HG02798 (cell line): ENCODE results near the gene KLHL5.
A peak's percentile ranks its signal among the peaks of the same experiment; 100 is the strongest.

ENCODE experiments used
- ATAC-seq: cut with Tn5 transposase; IDR thresholded peaks from one replicate; pipeline ENCODE4 v1.9.1; 2021; ENCODE audit warnings: mild to moderate bottlenecking; ENCODE audit not compliant: unreplicated experiment, poor library complexity

Gene KLHL5

DNA sequence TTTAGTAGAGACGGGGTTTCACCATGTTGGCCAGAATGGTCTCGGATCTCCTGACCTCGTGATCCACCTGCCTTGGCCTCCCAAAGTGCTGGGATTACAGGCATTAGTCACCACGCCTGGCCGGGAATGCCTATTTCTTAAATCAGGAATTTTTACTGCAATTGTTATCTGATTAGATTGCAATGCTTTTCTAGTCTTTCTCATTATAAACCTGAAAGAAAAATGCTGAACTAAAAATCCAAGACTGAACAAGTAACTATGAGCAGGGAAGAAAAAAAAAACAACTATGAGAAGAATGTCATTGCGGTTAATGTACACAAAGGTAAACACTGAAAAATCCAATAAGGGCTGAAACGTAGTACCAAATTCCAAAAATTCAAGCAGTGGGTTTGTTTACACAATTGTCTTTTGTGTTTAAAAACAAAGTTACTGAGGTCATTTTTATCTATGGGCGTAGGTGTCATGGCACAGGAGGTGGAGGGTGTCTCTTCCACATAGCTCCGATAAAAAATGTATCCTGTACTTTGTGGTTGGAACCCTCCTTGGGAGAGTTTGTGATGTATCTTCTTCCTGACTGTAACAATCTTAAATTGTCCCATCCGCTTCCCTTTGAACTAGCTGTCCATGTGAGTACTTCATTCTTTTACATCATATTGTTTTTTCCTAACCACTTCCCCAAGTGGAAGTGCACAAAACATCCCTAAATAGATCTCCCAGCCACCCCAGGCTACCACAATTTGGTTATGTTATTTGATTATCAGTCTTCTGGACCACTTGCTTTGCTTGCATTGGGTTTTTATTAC, 18.8 kb upstream of the KLHL5 start:
- no peak for ATAC-seq

DNA sequence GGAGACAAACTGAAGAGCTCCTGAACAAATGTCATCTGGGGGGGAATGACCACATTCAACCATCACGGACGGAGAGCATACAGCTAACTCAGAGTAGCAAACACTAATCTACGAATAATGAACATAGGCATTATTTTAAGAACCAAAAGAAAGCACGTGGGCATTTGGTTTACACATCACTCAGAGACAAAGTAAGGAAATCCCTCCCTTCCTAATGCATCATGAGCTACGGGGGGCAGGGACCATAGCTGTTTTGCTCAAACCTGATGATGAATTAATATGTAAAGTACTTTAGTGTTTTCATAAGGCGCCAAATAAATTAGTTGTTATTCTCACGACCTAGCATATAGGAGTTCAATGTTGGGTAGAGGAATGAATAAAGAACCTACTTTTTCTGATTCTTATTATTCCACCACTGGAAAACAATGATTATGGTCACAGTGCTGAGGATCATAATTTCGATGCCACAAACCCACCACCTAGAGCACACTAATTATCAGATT, 18.1 kb upstream of the KLHL5 start:
- ATAC-seq: no peak

DNA sequence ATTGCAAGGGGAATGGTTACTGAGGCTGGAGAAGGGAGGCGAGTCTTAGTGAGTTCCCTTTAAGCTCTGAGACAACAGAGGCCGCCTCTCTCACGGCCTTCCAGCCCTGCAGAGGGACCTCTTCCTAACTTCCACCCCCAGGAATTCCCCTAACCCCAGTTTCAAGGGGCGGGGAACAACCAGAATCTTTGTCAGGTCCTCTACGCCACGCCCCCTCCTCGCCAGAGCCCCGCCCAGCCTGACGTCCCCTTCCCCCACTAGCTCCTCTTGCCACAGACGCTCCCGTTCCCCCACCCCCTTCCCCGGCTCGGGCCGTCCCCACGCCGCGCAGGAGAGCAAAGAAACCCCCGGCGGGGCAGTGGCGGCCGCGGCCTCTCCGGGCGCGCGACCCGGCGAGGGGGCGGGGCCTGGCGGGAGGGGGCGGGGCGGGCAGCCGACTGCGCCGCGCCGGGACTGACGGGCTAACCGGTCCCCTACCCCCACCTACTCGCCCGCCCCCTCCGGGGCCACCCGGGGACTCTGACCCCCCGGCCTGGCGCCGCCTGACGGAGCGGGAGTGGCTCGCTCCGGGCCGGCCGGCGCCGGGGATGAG, 17.6 kb upstream of the KLHL5 start:
- peak; percentile 83 for ATAC-seq

DNA sequence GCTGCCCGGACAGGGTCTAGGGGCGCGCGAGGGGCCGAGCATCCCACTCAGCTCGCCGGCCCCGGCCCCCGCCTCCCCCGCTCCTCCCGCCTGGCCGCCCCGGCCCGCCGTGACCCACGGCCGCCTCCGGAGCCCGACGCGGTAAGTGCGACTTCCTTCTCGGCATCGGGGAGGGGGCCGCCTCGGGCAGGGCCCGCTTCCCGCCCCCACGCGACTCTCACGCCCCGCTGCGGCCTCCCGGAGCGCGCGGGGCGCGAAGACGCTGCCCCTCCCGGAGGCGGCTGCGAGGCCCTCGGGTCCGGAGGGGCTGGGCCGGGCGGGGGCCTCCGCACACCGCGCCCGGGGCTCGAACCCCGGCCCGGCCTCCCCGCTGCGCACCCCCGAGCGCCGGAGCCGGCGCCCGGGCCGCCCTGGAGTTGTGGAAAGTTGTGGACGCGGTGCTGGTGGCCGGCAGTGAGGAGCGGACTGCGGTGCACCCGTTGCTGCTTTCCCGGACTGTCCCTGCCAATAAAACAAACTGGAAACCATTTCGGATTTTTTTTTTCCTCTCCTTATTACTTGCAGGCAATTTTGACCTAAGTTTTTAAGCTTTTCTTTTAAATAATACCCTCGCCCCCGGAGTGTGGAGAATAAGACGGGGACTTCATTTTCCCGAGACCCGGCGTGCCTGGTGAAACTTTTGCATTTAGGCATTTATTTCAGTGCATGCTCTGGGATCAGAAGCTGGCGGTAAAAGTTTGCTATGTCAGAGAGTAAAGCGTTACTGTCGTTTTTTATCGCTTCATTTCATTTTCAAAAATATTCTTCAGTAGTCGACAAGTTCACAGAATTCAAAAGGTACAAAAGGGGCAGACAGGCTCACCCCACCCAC, 16.8 kb upstream of the KLHL5 start:
- ATAC-seq: no peak

DNA sequence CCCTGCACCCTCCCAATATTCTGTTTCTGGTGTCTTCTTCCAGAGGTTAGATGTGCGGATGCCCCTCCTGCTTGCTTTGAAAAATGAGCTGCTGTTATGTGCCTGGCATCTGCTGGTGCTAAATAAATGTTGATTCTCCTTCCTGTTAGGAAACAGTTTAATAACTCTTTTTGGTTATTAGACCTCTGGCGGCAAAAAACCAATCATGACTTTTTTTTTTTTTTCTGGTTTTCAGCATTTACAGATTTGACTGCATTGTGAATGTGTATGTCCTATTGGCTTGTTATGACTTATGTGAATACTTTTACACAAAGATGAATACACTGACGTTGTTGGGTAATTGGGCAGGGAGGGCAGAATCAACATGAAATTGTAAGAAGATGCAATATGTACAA, 16.2 kb upstream of the KLHL5 start:
- no peak for ATAC-seq

DNA sequence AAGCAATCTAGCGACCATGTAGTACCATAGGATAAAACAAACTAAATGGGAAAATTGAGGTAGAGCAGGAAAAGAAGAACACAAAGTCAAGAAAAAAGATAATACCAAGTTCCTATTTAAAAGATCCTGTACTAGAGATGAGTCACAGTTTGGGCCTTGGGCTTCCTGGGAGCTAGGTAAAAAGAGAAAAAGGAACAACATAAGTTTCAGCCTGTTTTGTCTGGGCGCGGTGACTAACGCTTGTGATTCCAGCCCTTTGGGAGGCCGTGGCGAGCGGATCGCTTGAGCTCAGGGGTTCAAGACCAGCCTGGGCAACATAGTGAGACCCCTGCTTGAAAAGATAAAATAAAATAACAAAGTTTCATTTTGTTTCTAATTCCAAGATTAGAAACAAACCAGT, 15.8 kb upstream of the KLHL5 start:
- ATAC-seq: no peak

DNA sequence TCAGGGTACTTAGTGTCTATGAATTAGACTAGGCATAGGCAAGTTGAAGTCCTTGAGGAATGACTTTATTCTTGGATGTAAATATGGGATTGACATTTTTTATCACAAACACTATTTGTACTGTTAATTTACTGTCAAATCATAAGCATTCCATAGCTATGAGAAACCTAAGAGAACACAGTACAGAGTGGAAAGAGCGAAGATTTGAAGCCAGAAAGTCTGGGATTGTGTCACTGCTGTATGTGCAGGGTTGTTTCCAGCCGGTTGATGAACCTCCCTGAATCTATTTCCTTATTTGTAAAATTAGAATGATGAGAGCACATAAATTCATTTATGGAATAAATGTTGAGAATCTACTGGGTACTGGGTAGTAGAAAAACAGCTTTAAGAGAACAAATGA, 14.4 kb upstream of the KLHL5 start:
- ATAC-seq: no peak

DNA sequence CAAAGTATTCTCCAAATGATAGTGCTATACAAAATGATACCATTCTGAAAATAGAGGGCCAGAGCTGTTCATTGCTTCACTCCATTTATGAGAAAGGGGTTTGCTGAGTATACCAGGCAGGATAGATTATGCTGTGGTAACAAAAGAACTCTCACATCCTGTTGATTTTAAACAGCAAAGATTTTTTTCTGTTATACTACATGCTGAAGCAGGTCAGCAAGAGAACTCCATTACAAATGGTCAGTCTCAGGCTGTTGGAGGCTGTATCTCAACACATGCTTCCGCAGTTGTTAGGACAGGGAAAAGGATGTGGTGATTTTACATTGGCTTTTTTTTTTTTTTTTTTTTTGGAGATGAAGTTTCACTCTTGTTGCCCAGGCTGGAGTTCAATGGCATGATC, 13.7 kb upstream of the KLHL5 start:
- no peak for ATAC-seq

DNA sequence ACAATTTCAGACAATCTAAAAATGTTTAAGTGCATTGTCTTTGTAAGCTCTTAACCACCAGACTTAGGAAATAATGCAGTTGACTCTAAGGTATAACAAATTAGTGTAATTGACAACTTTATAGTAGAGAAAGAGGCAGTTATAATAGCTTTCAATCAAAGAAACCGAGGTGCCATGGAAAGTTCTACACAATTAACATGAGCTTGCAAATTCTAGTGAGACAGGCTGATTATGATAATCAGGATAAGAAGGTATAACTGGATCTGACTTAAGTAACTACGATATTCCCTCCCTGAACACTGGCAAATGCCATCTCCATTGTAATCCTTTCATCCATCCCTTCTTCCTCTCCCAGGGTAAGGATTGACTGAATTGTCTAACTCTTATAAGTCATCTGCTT, 11.4 kb upstream of the KLHL5 start:
- ATAC-seq: no peak

DNA sequence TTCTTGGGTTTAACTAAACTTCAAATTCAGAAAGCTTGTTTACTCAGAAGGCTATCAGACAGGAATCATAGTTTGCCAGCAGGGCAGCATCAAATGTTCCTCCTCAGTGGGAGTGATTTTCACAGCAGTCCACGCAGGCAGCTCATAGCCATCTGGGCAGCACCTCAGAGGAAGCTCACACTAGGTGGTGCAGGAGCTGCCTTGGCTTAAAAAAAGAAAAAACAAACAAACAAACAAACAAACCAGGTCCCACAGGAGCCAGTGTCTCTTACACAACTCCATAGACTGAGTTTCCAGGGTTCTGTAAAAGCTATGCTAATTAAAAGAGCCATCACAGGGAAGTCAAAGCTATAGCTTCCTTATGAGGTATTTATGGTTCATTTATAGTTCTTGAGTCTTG, 10.5 kb upstream of the KLHL5 start:
- ATAC-seq: no peak

DNA sequence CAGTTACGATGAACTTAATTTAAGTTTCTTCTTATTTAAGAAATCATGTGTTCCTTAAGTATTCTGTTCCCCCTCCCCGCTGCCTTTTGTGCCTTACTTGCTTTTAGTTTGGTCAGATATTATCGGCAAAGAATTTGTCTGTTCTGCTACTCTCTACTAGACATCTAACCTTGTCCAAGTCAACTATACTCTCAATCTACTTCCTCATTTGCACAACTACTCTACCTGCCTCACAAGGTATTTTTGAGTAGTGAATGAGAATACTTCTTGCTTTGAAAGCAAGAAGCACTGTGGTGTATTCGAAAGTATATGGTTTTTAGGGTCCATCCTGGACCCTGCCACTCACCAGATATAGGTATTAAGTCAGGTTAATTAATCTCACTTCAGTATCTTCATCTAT, 8.0 kb upstream of the KLHL5 start:
- no peak for ATAC-seq

DNA sequence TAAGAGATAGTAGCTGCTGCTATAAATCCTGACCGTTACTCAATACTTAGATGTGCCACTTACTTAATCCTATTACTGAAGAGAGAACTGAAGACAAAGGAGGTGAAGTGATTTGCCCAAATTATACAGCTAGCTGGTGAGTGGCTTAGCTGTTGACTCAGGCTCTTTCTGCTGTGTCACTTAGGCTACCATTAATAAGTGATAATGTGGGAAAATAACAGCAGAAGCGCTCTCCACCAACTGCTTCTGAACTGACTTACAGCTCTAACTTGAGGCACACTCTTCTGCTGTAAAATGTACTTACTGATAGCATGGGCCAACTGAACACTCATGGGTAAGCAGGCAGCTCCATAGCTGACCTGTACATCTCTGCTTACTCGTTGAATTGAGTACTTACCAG, 7.5 kb upstream of the KLHL5 start:
- ATAC-seq: no peak

DNA sequence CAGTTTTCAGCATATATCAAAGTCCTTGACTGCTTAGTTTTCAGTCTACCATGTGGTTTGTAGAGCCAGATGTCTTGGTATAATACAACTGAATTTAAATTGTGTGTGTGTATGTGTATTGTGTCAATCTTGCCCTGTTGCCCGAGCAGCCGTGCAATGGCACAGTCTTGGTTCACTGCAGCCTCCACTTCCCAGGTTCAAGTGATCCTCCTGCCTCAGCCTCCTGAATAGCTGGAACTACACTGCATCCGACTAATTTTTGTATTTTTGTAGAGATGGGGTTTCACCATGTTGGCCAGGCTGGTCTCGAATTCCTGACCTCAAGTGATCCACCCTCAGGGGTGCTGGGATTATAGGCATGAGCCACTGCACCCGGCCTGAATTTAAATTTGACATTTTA, 6.0 kb upstream of the KLHL5 start:
- ATAC-seq: no peak

DNA sequence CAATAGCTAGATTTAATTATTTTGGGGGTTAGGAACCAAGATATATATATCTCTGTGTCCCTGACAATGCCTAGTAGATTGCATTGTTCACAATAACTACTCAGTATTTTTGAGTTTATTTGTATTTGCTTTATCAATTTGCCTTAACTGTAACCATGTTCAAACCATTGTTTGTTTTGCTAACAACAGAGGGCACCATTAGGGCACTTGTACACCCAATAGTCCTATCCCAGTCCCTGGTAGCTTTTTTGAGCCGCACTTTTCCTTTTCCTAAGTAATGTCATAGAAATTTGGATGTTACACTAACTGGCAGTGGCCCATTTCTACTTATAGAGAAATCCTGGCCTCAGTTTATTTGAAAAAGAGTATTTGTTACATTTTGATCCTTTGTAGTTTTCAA, 575 bp upstream of the KLHL5 start:
- ATAC-seq: no peak

DNA sequence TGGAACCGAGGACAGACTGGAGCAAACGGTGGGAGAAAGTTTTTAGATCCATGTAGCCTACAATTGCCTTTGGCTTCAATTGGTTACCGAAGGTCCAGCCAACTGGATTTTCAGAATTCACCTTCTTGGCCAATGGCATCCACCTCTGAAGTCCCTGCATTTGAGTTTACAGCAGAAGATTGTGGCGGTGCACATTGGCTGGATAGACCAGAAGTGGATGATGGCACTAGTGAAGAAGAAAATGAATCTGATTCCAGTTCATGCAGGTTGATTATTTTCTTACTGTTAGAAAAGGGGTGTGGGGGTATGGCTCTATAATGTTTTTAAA, 702 bp downstream of the KLHL5 start:
- ATAC-seq: no peak

DNA sequence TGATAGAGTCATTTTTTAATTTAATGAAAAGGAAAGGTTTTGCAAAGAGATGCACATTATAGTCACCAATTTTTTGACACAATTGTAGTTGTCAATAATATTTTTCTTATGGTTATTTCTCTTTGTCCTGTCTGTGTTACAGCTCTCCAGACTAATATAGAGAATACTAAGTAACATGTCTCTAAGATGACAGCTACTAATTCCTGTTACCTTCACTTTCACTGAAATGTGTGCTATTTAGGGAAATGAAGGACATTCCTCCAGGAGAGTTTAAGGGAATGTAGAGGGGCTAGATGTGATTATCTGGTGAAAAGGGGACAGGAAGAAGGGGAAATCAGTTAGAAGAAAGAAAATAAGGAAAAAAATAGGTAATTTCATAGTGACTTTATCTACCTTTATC, 1.4 kb downstream of the KLHL5 start:
- ATAC-seq: no peak

DNA sequence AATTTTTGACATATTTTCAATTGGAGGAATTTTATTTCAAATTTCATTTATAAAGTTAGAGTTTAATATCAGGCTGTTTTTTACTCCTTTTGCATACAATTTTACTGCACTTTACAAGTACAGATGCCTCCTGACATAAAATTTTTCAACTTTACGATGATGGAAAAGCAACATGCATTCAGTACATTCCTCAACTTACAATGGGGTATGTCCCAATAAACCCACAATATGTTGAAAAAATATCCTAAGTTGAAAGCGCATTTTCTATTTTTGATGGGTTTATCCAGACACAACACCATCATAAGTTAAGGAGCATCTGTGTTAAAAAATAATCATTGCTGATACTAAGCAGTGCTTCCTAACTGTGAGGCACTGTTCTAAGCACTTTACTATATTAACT, 4.3 kb downstream of the KLHL5 start:
- ATAC-seq: no peak

DNA sequence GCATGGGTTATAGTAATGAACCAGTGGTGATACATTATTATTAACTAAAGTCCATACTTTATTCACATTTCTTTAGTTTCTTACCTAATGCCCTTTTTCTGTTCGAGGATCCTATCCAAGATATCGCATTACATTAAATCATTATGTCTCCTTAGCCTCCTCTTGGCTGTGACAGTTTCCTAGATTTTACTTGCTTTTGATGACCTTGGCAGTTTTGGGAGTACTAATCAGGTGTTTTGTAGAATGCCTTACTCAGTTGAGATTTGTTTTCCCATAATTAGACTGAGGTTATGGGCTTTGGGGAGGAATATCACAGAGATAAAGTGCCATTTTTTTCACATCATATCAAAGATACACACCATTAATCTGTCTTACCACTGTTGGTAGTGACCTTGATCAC, 5.0 kb downstream of the KLHL5 start:
- no peak for ATAC-seq

DNA sequence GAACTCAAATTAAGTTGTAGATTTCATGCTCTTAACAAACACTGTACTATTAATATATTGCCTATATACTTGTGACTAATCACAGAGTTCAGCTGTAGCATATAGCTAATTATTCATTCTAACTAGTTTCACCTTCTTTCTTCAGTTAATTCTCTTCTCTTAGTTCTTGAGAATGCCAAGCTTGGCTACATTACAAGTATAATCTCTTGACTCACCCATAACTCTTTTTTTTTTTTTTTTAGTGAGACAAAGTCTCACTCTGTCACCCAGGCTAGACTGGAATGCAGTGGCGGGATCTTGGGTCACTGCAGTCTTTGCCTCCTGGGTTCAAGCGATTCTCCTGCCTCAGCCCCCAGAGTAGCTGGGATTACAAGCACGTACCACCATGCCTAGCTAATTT, 5.4 kb downstream of the KLHL5 start:
- ATAC-seq: no peak

DNA sequence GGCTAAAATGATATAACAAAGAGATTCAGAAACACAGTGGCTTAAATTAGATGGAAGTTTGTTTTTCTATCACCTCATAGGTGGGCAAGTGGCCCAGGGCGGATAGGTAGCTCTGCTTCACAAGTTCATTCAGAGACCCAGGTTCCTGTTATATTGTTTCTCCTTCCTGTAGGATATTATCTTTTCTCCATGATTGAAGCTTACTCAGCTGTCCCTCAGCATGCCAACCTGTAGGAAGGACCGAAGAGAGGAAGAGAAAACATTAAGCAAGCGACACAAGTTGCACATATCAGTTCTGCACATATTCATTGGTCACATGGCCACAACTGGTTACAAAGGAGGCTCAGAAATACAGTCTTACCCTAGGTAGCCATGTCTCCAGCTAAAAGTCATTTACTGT, 6.9 kb downstream of the KLHL5 start:
- ATAC-seq: no peak

DNA sequence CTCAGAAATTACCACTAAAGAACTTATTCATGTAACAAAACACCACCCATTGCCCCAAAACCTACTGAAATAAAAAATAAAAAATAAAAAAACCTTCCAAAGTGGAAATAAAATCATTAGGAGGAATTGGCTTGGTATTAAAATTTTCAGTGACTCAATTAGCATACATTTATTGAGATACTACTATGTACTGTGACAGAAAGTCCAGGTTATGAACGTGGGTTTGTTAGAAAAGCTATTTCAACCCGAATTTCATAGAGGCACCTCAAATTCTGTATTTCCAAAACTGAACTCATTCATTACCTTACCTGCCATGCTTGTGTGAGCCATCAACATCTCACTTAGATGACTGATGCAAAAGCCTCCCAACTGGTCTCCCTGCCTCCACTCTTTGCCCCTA, 16.8 kb downstream of the KLHL5 start:
- ATAC-seq: no peak
